ENCODE data around the gene PCCA. TPM values are rescaled to one million over a fixed set of nuclear protein-coding genes. Genes with fewer than 3 reads are reported as not detected.

The PCCA gene
- total RNA-seq, 1 donor from 2014 or later, result 9.7 TPM

GRCh38 chr13:100526318-100527000, 437.6 kb downstream of the PCCA start:
- H3K4me1 Mint-ChIP-seq (ENCODE audit: low read depth), result peaks cover 4% of the 10 kb centered on the region
- no peak overlapping the region for H3K4me3 Mint-ChIP-seq
- no peaks in the 10 kb centered on the region for H3K9me3 Mint-ChIP-seq
- peaks cover 2% of the 10 kb centered on the region for H3K27me3 Mint-ChIP-seq (ENCODE audit: insufficient read depth)
- no peak for DNase-seq (ENCODE audit: low spot score)
- peaks cover 4% of the 10 kb centered on the region for H3K36me3 Mint-ChIP-seq (ENCODE audit: low read depth)
- H3K27ac Mint-ChIP-seq, result no peak overlapping the region
- intact Hi-C loops (cut with micrococcal nuclease), result no loop called here

GRCh38 chr13:100527644-100528043, 438.8 kb downstream of the PCCA start:
- Mint-ChIP-seq H3K27me3 (ENCODE audit: insufficient read depth) (no peaks in the 10 kb centered on the region), H3K4me1 (ENCODE audit: low read depth) (no peaks in the 10 kb centered on the region), H3K4me3 (no peak overlapping the region), H3K36me3 (ENCODE audit: low read depth) (peaks cover 4% of the 10 kb centered on the region), H3K9me3 (no peaks in the 10 kb centered on the region), H3K27ac (no peak overlapping the region)
- intact Hi-C loops (cut with micrococcal nuclease), result no loop called here
- no peak for DNase-seq (ENCODE audit: low spot score)

- Mint-ChIP-seq H3K4me1 (ENCODE audit: low read depth) (no peaks in the 10 kb centered on the region), H3K4me3 (no peak overlapping the region), H3K27ac (no peak overlapping the region), H3K27me3 (ENCODE audit: insufficient read depth) (no peaks in the 10 kb centered on the region), H3K9me3 (no peaks in the 10 kb centered on the region), H3K36me3 (ENCODE audit: low read depth) (peaks cover 4% of the 10 kb centered on the region)
- intact Hi-C loops (cut with micrococcal nuclease), result no loop called here
- DNase-seq (ENCODE audit: low spot score), result no peak
Measured at GRCh38 chr13:100528353-100528752, 439.5 kb downstream of the PCCA start.

- DNase-seq (ENCODE audit: low spot score), result no peak
Measured at GRCh38 chr13:100528820-100529219, 439.9 kb downstream of the PCCA start.

GRCh38 chr13:100529666-100530377, 440.9 kb downstream of the PCCA start:
- peaks cover 4% of the 10 kb centered on the region for H3K36me3 Mint-ChIP-seq (ENCODE audit: low read depth)
- no peaks in the 10 kb centered on the region for H3K4me1 Mint-ChIP-seq (ENCODE audit: low read depth)
- H3K9me3 Mint-ChIP-seq, result no peaks in the 10 kb centered on the region
- H3K27me3 Mint-ChIP-seq (ENCODE audit: insufficient read depth), result no peaks in the 10 kb centered on the region
- intact Hi-C loops (cut with micrococcal nuclease), result no loop called here
- DNase-seq (ENCODE audit: low spot score), result no peak
- no peak overlapping the region for H3K27ac Mint-ChIP-seq
- no peak overlapping the region for H3K4me3 Mint-ChIP-seq

More at GRCh38 chr13:100528820-100529219, 439.9 kb downstream of the PCCA start:
- intact Hi-C loops (cut with micrococcal nuclease), result no loop called here
- Mint-ChIP-seq H3K36me3 (ENCODE audit: low read depth) (peaks cover 4% of the 10 kb centered on the region), H3K4me1 (ENCODE audit: low read depth) (no peaks in the 10 kb centered on the region), H3K9me3 (no peaks in the 10 kb centered on the region), H3K4me3 (no peak overlapping the region), H3K27me3 (ENCODE audit: insufficient read depth) (no peaks in the 10 kb centered on the region), H3K27ac (no peak overlapping the region)

- H3K4me3 Mint-ChIP-seq, result no peak overlapping the region
- no peaks in the 10 kb centered on the region for H3K9me3 Mint-ChIP-seq
- peaks cover 4% of the 10 kb centered on the region for H3K36me3 Mint-ChIP-seq (ENCODE audit: low read depth)
- no peak for DNase-seq (ENCODE audit: low spot score)
- H3K27me3 Mint-ChIP-seq (ENCODE audit: insufficient read depth), result no peaks in the 10 kb centered on the region
- no peak overlapping the region for H3K27ac Mint-ChIP-seq
- intact Hi-C loops (cut with micrococcal nuclease), result no loop called here
- no peaks in the 10 kb centered on the region for H3K4me1 Mint-ChIP-seq (ENCODE audit: low read depth)
Measured at GRCh38 chr13:100530671-100531213, 441.8 kb downstream of the PCCA start.

- Mint-ChIP-seq H3K27ac (no peak overlapping the region), H3K4me3 (no peak overlapping the region), H3K4me1 (ENCODE audit: low read depth) (peaks cover 3% of the 10 kb centered on the region)
Measured at GRCh38 chr13:100532090-100532766, 443.3 kb downstream of the PCCA start.

GRCh38 chr13:100532836-100533435, 444.0 kb downstream of the PCCA start:
- intact Hi-C loops (cut with micrococcal nuclease), result no loop called here
- Mint-ChIP-seq H3K9me3 (no peaks in the 10 kb centered on the region), H3K27ac (no peak overlapping the region), H3K4me1 (ENCODE audit: low read depth) (peaks cover 9% of the 10 kb centered on the region), H3K4me3 (no peak overlapping the region), H3K27me3 (ENCODE audit: insufficient read depth) (no peaks in the 10 kb centered on the region), H3K36me3 (ENCODE audit: low read depth) (peaks cover 4% of the 10 kb centered on the region)
- DNase-seq (ENCODE audit: low spot score), result no peak

More at GRCh38 chr13:100532090-100532766, 443.3 kb downstream of the PCCA start:
- Mint-ChIP-seq H3K9me3 (no peaks in the 10 kb centered on the region), H3K36me3 (ENCODE audit: low read depth) (peaks cover 4% of the 10 kb centered on the region), H3K27me3 (ENCODE audit: insufficient read depth) (no peaks in the 10 kb centered on the region)
- DNase-seq (ENCODE audit: low spot score), result no peak
- intact Hi-C loops (cut with micrococcal nuclease), result no loop called here

- H3K4me1 Mint-ChIP-seq (ENCODE audit: low read depth), result peaks cover 13% of the 10 kb centered on the region
- H3K27ac Mint-ChIP-seq, result no peak overlapping the region
- H3K9me3 Mint-ChIP-seq, result no peaks in the 10 kb centered on the region
- H3K36me3 Mint-ChIP-seq (ENCODE audit: low read depth), result peaks cover 2% of the 10 kb centered on the region
- intact Hi-C loops (cut with micrococcal nuclease), result no loop called here
- DNase-seq (ENCODE audit: low spot score), result no peak
- no peaks in the 10 kb centered on the region for H3K27me3 Mint-ChIP-seq (ENCODE audit: insufficient read depth)
- no peak overlapping the region for H3K4me3 Mint-ChIP-seq
Measured at GRCh38 chr13:100533588-100534041, 444.7 kb downstream of the PCCA start.

- intact Hi-C loops (cut with micrococcal nuclease), result no loop called here
- H3K27me3 Mint-ChIP-seq (ENCODE audit: insufficient read depth), result no peaks in the 10 kb centered on the region
Measured at GRCh38 chr13:100534147-100534843, 445.4 kb downstream of the PCCA start.

GRCh38 chr13:100534911-100535310, 446.0 kb downstream of the PCCA start:
- Mint-ChIP-seq H3K36me3 (ENCODE audit: low read depth) (no peaks in the 10 kb centered on the region), H3K4me1 (ENCODE audit: low read depth) (peaks cover 22% of the 10 kb centered on the region), H3K4me3 (no peak overlapping the region), H3K9me3 (no peaks in the 10 kb centered on the region), H3K27ac (no peak overlapping the region), H3K27me3 (ENCODE audit: insufficient read depth) (peaks cover 2% of the 10 kb centered on the region)
- no peak for DNase-seq (ENCODE audit: low spot score)
- intact Hi-C loops (cut with micrococcal nuclease), result no loop called here

More at GRCh38 chr13:100534147-100534843, 445.4 kb downstream of the PCCA start:
- no peak for DNase-seq (ENCODE audit: low spot score)
- Mint-ChIP-seq H3K9me3 (no peaks in the 10 kb centered on the region), H3K4me1 (ENCODE audit: low read depth) (peaks cover 20% of the 10 kb centered on the region), H3K4me3 (no peak overlapping the region), H3K27ac (no peak overlapping the region), H3K36me3 (ENCODE audit: low read depth) (no peaks in the 10 kb centered on the region)

GRCh38 chr13:100535426-100536135, 446.7 kb downstream of the PCCA start:
- H3K27ac Mint-ChIP-seq, result no peak overlapping the region
- no peak overlapping the region for H3K4me3 Mint-ChIP-seq
- peaks cover 2% of the 10 kb centered on the region for H3K27me3 Mint-ChIP-seq (ENCODE audit: insufficient read depth)
- no peaks in the 10 kb centered on the region for H3K9me3 Mint-ChIP-seq
- peaks cover 22% of the 10 kb centered on the region for H3K4me1 Mint-ChIP-seq (ENCODE audit: low read depth)
- no peak for DNase-seq (ENCODE audit: low spot score)
- intact Hi-C loops (cut with micrococcal nuclease), result no loop called here
- H3K36me3 Mint-ChIP-seq (ENCODE audit: low read depth), result peaks cover 2% of the 10 kb centered on the region

Data from activated T-helper 1 cell treated with anti-CD3 and anti-CD28 coated beads, Interleukin-12 subunit alpha, Interleukin-12 subunit beta, Interleukin-2, Interleukin-4 antibody, amounts not matched to agents 30 ng/mL and 10 ng/mL and 1 ng/mL, durations not matched to agents 14 hours and 24 hours and 36 hours (primary cell).